Astrocyte (in vitro differentiated cells and primary cell): ENCODE data around the gene EGR1.

Experiments
- CTCF ChIP-seq: IDR thresholded peaks from 2 replicates; pipeline ENCODE4 v1.5.1; 2011; ENCODE audit warnings: low read depth, mild to moderate bottlenecking, inconsistent platforms, low read length, moderate library complexity; ENCODE audit not compliant: insufficient read depth
- EZH2 ChIP-seq: IDR thresholded peaks from 2 replicates; pipeline ENCODE4 v1.6.1; 2012; ENCODE audit warnings: mild to moderate bottlenecking, low read length, inconsistent platforms; ENCODE audit not compliant: insufficient read depth

DNA sequence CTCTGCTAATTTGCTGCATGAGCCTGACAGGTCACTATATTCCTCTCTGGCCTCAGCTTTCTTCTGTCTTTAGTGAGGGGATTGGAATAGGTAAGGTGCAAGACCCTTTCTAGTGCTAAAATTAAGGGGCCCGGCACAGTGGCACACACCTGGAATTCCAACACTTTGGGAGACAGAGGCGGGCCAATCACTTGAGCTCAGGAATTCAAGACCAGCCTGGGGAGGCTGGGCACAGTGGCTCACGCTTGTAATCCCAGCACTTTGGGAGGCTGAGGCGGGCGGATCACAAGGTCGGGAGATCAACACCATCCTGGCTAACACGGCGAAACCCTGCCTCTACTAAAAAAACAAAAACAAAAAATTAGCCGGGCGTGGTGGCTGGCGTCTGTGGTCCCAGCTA is 37.2 kb downstream of the EGR1 start:
- TF ChIP-seq CTCF (no peak), EZH2 (no peak)
